Measurements from ENCODE around the gene PDE3B. TPM values are rescaled to one million over a fixed set of nuclear protein-coding genes. Genes with fewer than 3 reads are reported as not detected.
"Not testable (repeated sequence)": the region's sequence is repeated elsewhere in the genome, so short reads cannot be mapped to it uniquely, and the experiment has no call there.

Gene PDE3B
- total and polyA plus RNA-seq, 2 of the 4 experiments (the other 2 are of a cell fraction) = 0.21 to 1.3 TPM

GRCh38 chr11:14743667-14744066 lies 100.1 kb downstream of the PDE3B start:
- H2BK20ac ChIP-seq (ENCODE audit: low read depth, low read length); H2BK120ac ChIP-seq (ENCODE audit: low read depth, low read length); H3K79me1 ChIP-seq (ENCODE audit: low read depth in 1 of 2, low read length in 2 of 2); H3K27me3 ChIP-seq (ENCODE audit: control insufficient read depth, insufficient read depth, low read length); H3K9me1 ChIP-seq (ENCODE audit: insufficient read depth, low read length); H3K23ac ChIP-seq (ENCODE audit: low read depth, low read length); H2AFZ ChIP-seq (replicated peaks; ENCODE audit: low read length, poor library complexity); POLR2A ChIA-PET (ENCODE audit: unreplicated experiment); H3K9me3 ChIP-seq (ENCODE audit: control insufficient read depth, insufficient read depth, low read length); H3K27ac ChIP-seq (ENCODE audit: insufficient read depth, low read length); H2BK5ac ChIP-seq (ENCODE audit: low read depth, low read length, poor library complexity, severe bottlenecking); H2AK5ac ChIP-seq (ENCODE audit: low read depth, low read length); H3K36me3 ChIP-seq (ENCODE audit: control insufficient read depth, insufficient read depth, low read length); H3K18ac ChIP-seq (ENCODE audit: low read depth, low read length); BruUV-seq (replicated peaks); dilution Hi-C loops (cut with HindIII; ENCODE audit: low sequenced_read_pairs, unreplicated experiment); H4K20me1 ChIP-seq (ENCODE audit: insufficient read depth, low read length); H4K5ac ChIP-seq (ENCODE audit: low read depth, low read length); H3K14ac ChIP-seq (replicated peaks; ENCODE audit: low read depth, low read length); H3K4me1 ChIP-seq (ENCODE audit: control insufficient read depth, insufficient read depth, low read length); in situ Hi-C loops (cut with MboI; ENCODE audit: low sequenced_read_pairs); H3K4me2 ChIP-seq (ENCODE audit: low read depth, low read length); H4K91ac ChIP-seq (ENCODE audit: insufficient read depth, low read depth, low read length); ATAC-seq (ENCODE audit: low read depth); DNase-seq; H2BK15ac ChIP-seq (ENCODE audit: low read depth, low read length); H3K4ac ChIP-seq (ENCODE audit: low read depth, low read length); H3K9ac ChIP-seq (ENCODE audit: low read depth, low read length); H2AK9ac ChIP-seq (replicated peaks; ENCODE audit: low read depth, low read length, poor library complexity); H4K8ac ChIP-seq (ENCODE audit: low read depth in 2 of 2, low read length in 2 of 2); H3K56ac ChIP-seq (ENCODE audit: extremely low read depth, insufficient read depth, low read length); intact Hi-C loops (cut with micrococcal nuclease); H3K4me3 ChIP-seq (ENCODE audit: insufficient read depth, low read depth, low read length): not testable (repeated sequence)
- 86% methylated on average over 1 of the region's 6 CpGs; no CpG with 5 or more reads in 1 of the 2 experiments for WGBS, 2 experiments (ENCODE audit: extremely low coverage in 2 of 2, insufficient read length in 1 of 2)
- CTCF ChIA-PET = interaction anchor here (0.6 kb wide), 1 partner anchor 256 kb away, joined by 6 read pairs; no protein-coding TSS in a partner anchor

Data from IMR-90 (cell line).